Astrocyte of the cerebellum (primary cell): Measurements from ENCODE around the gene PPP1R1A.
A peak's percentile ranks its signal among the peaks of the same experiment; 100 is the strongest.

Experiments
- DNase-seq: peaks from one replicate; pipeline ENCODE4 v3.0.0-alpha.2; 2011; ENCODE audit warnings: low read depth
- H3K4me3 ChIP-seq: 2 replicates; pipeline ENCODE4 v1.5.1; 2011; ENCODE audit warnings: mild to moderate bottlenecking, low read depth, low read length, moderate library complexity
- CTCF ChIP-seq: IDR thresholded peaks from 2 replicates; pipeline ENCODE4 v1.5.1; 2012; ENCODE audit warnings: low read length, low read depth, moderate library complexity, mild to moderate bottlenecking; ENCODE audit errors: missing control alignments
- in situ Hi-C: cut with HindIII; loops from 2 replicates; pipeline ENCODE4 v1.10.0; 2017; ENCODE audit warnings: low sequenced_read_pairs

The PPP1R1A gene

GRCh38 chr12:54549774-54550451 lies 38.5 kb downstream of the PPP1R1A start:
- no peak for DNase-seq
- no peak for TF ChIP-seq CTCF
- peak overlapping the region; percentile 35 for H3K4me3 ChIP-seq
- in situ Hi-C loops = no loop called here

- no peak for DNase-seq
- H3K4me3 ChIP-seq = no peak overlapping the region
- in situ Hi-C loops = no loop called here
- no peak for TF ChIP-seq CTCF
Observed at GRCh38 chr12:54546511-54546910, 41.9 kb downstream of the PPP1R1A start.

GRCh38 chr12:54544743-54545142 lies 43.7 kb downstream of the PPP1R1A start:
- H3K4me3 ChIP-seq = no peak overlapping the region
- no peak for DNase-seq
- in situ Hi-C loops = loop anchor here (5.0 kb wide), 1 partner anchor 52 kb away; no protein-coding TSS in a partner anchor
- no peak for TF ChIP-seq CTCF

- no peak for DNase-seq
- in situ Hi-C loops = loop anchor here (5.0 kb wide), 1 partner anchor 51 kb away; no protein-coding TSS in a partner anchor
- H3K4me3 ChIP-seq = no peak overlapping the region
- no peak for TF ChIP-seq CTCF
Observed at GRCh38 chr12:54543526-54543925, 44.9 kb downstream of the PPP1R1A start.

GRCh38 chr12:54541751-54542290 lies 46.6 kb downstream of the PPP1R1A start:
- TF ChIP-seq CTCF = no peak
- in situ Hi-C loops = loop anchor here (5.0 kb wide), 1 partner anchor 50 kb away; no protein-coding TSS in a partner anchor

GRCh38 chr12:54538136-54538700 lies 50.2 kb downstream of the PPP1R1A start:
- DNase-seq = no peak
- in situ Hi-C loops = no loop called here
- TF ChIP-seq CTCF = no peak
- H3K4me3 ChIP-seq = no peak overlapping the region

More at GRCh38 chr12:54541751-54542290, 46.6 kb downstream of the PPP1R1A start:
- no peak overlapping the region for H3K4me3 ChIP-seq
- no peak for DNase-seq
